B cell (primary cell): ENCODE results near the gene FAM204A.

Experiments
- CTCF ChIP-seq: fragments of 200-600 bp; IDR thresholded peaks from one replicate; pipeline ENCODE4 v1.8.0; 2022; ENCODE audit warnings: antibody characterized with exemption, mild to moderate bottlenecking
- EZH2 ChIP-seq: IDR thresholded peaks from 2 replicates; pipeline ENCODE4 v1.6.1; 2012; ENCODE audit warnings: borderline replicate concordance, low read depth, mild to moderate bottlenecking, moderate library complexity, low read length; ENCODE audit not compliant: insufficient read depth, poor library complexity, severe bottlenecking

GRCh38 chr10:118264252-118264651 is 77.9 kb downstream of the FAM204A start:
- TF ChIP-seq CTCF, result no peak
- no peak for TF ChIP-seq EZH2
